ENCODE results near the gene LPCAT2.

LPCAT2 gene

GRCh38 chr16:55529018-55529417, 20.1 kb downstream of the LPCAT2 start:
- TF ChIP-seq, protein P1, sequence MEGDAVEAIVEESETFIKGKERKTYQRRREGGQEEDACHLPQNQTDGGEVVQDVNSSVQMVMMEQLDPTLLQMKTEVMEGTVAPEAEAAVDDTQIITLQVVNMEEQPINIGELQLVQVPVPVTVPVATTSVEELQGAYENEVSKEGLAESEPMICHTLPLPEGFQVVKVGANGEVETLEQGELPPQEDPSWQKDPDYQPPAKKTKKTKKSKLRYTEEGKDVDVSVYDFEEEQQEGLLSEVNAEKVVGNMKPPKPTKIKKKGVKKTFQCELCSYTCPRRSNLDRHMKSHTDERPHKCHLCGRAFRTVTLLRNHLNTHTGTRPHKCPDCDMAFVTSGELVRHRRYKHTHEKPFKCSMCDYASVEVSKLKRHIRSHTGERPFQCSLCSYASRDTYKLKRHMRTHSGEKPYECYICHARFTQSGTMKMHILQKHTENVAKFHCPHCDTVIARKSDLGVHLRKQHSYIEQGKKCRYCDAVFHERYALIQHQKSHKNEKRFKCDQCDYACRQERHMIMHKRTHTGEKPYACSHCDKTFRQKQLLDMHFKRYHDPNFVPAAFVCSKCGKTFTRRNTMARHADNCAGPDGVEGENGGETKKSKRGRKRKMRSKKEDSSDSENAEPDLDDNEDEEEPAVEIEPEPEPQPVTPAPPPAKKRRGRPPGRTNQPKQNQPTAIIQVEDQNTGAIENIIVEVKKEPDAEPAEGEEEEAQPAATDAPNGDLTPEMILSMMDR (IDR thresholded peaks at IDR 0.05; ENCODE audit: low read depth, low read length) = no peak
- no peak overlapping the region for H3K4me3 ChIP-seq (replicated peaks in 1 of 2; ENCODE audit: low read depth in 2 of 2, low read length in 2 of 2)
- DNase-seq (ENCODE audit: low read depth in 2 of 2) = peak; percentile 59 to 85

DNA sequence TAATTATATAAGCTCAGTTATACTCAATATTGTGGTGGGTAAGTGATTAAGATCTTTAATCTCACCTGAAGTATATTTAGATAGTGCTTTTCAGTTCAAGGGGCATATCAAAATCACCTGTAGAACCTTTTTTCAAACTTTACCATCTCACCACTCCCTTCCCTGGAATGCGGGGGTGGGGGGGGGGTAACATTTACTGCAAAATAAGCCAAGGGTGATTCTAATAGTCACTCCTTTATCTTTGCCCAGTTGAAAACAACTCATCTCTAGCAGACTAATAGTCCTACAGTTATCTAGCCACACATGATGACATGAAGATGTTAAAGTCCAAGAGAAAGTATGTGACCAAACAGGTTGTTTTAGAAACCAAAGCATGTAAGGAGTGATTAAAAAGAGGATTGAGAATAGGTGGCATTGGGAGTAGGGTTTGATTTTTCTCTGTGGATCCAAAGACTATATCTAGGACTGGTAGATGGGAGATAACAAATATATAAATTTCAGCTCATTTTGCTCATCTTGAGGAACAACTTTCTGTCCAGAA, 21.5 kb downstream of the LPCAT2 start:
- no peak for DNase-seq (ENCODE audit: low read depth in 2 of 2)
- no peak overlapping the region for H3K4me3 ChIP-seq (replicated peaks in 1 of 2; ENCODE audit: low read depth in 2 of 2, low read length in 2 of 2)
- TF ChIP-seq, protein P1 (IDR thresholded peaks at IDR 0.05; ENCODE audit: low read depth, low read length) = no peak

- H3K4me3 ChIP-seq (replicated peaks in 1 of 2; ENCODE audit: low read depth in 2 of 2, low read length in 2 of 2) = no peak overlapping the region
- TF ChIP-seq, protein P1 (IDR thresholded peaks at IDR 0.05; ENCODE audit: low read depth, low read length) = no peak
- DNase-seq (ENCODE audit: low read depth in 2 of 2) = no peak
Measured at GRCh38 chr16:55532227-55532626, 23.4 kb downstream of the LPCAT2 start.

GRCh38 chr16:55534756-55535155, 25.9 kb downstream of the LPCAT2 start:
- DNase-seq (ENCODE audit: low read depth in 2 of 2) = no peak
- H3K4me3 ChIP-seq (replicated peaks in 1 of 2; ENCODE audit: low read depth in 2 of 2, low read length in 2 of 2) = no peak overlapping the region
- TF ChIP-seq, protein P1 (IDR thresholded peaks at IDR 0.05; ENCODE audit: low read depth, low read length) = no peak

DNA sequence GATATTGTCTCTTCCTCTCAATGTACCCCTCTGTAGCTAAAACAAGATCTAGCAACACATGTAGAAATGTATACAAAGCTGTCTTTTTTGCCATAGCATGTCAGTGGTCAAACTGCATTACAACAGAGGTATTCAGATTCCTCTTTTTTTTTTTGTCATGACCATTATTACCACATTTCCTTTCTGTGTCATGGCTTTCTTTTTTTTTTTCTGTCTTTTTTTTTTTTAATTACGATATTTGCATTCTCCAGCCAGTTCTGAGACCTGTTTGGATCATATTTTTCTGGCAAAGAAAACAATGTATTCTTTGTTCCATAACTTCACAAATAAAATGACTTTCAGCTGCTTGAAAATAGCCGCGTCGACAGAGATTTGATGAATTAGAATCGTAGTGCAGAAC, 30.2 kb downstream of the LPCAT2 start:
- no peak overlapping the region for H3K4me3 ChIP-seq (replicated peaks in 1 of 2; ENCODE audit: low read depth in 2 of 2, low read length in 2 of 2)
- TF ChIP-seq, protein P1 (IDR thresholded peaks at IDR 0.05; ENCODE audit: low read depth, low read length) = no peak
- DNase-seq (ENCODE audit: low read depth in 2 of 2) = peak; percentile 53 to 60

GRCh38 chr16:55539488-55539887, 30.6 kb downstream of the LPCAT2 start:
- H3K4me3 ChIP-seq (replicated peaks in 1 of 2; ENCODE audit: low read depth in 2 of 2, low read length in 2 of 2) = no peak overlapping the region
- TF ChIP-seq, protein P1 (IDR thresholded peaks at IDR 0.05; ENCODE audit: low read depth, low read length) = no peak
- DNase-seq (ENCODE audit: low read depth in 2 of 2) = no peak

DNA sequence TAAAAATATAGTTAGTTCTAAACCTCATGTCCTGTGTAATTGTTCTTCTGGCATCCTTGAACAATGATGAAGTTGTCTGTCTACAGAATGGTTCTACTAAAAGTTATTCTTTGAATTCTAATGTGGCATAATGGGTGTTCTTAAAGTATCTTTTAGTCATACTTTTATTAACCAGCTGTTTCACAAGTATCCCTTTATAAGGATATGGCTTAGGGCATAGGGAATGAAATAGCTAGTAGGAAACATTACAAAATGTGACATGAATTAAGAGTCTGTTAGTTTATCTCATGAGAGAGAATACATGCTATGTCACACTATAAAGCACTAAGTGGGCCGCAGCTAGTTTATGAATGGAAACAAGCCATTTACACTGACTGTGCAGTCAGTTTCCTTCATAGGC, 31.3 kb downstream of the LPCAT2 start:
- no peak overlapping the region for H3K4me3 ChIP-seq (replicated peaks in 1 of 2; ENCODE audit: low read depth in 2 of 2, low read length in 2 of 2)
- TF ChIP-seq, protein P1 (IDR thresholded peaks at IDR 0.05; ENCODE audit: low read depth, low read length) = no peak
- DNase-seq (ENCODE audit: low read depth in 2 of 2) = no peak

All from cardiac fibroblast (primary cell).